ENCODE data around the gene RBFA.

RBFA gene

DNA sequence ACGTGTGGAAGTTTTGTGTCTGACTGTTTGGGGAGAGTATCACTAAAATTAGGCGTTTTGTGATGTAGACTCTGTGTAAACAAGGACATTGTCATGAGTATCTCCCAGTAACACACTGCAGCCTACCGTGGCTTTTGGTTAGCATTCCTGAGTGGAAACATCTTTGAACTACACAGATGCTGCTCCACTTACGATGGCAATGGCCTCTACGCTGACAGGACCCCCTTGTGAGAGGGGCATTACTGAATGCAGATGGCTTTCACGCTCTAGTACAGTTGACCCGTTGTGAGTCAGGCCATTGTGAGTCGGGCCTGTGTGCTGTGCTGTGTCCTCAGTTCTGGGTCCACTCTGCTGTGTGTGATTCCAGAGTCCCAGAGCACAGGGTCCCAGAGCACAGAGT, 40.5 kb downstream of the RBFA start:
- DNase-seq (ENCODE audit: low spot score): no peak

DNA sequence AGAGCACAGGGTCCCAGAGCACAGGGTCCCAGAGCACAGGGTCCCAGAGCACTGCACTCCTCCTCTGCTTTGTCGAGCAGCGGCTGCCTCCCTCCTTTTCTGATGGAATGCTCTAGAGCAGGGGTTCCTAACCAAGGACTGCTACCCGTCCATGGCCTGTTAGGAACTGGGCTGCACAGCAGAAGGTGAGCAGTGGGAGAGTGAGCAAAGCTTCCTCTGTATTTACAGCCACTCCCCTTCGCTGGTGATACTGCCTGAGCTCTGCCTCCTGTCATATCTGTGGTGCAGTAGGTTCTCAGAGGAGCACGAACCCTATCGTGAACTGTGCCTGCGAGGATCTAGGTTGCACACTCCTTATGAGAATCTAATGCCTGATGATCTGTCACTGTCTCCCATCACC, 41.7 kb downstream of the RBFA start:
- no peak for DNase-seq (ENCODE audit: low spot score)

DNA sequence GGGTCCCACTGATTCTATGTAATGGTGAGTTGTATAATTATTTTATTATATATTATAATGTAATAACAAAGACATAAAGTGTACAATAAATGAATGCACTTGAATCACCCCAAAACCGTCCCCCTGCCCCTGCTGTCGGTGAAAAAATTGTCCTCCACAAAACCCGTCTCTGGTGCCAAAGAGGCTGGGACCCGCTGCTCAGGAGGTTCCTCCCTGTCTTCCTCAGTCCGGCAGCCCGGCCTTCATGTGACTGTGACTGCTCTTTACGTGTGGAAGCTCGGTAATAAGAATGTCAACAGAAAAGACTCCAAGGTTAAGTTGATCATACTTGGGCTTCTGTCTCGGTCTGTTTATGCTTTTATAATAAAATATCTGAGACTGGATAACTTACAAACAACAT, 42.1 kb downstream of the RBFA start:
- no peak for DNase-seq (ENCODE audit: low spot score)

DNA sequence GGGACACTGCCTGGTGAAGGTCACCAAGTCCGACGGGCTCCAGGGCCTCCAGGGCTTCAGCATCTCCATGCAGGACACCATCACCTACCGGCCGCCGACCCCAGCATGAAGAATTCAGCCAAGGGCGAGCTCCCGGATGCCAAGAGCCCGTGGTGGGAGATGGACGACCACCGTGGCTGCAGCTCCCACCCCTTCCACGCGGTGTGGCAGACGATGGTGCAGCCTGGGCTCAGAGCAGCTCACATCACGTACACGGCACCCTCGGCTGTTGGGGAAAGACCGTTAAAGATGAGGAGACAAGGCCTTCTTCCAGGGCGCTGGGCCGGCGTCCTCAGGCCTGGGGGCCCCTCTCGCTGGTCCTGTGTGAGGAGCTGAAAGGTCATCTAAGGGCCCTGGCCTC, 43.6 kb downstream of the RBFA start:
- DNase-seq (ENCODE audit: low spot score): no peak

Data from activated CD4-positive, alpha-beta T cell treated with anti-CD3 and anti-CD28 coated beads, Interleukin-2, Interleukin-4, amounts not matched to agents 100 ng/mL and 50 ng/mL, durations not matched to agents 16 hours and 8 hours (primary cell).